HCT116 (cell line): ENCODE data around the gene SLC30A10. TPM values are rescaled to one million over a fixed set of nuclear protein-coding genes. Genes with fewer than 3 reads are reported as not detected.

Experiments used
- ATAC-seq: fragments of 200-7000 bp; cut with Tn5 transposase; 2 replicates; pipeline ENCODE4 v1.9.1; 2020; ENCODE audit warnings: mild to moderate bottlenecking, moderate library complexity
- BruUV-seq: library from RNA; stranded (reverse); fragments of 400-500 nt; replicated peaks from 2 replicates; lab custom pipeline; 2021; lab: Mats Ljungman, UMichigan
- CTCF ChIA-PET: fragments of 300-600 bp; sonication (Branson Sonifier 250); formaldehyde crosslinking; loops from one replicate; lab custom pipeline; 2021; ENCODE audit warnings: antibody characterized with exemption; lab: Charles Lee
- POLR2A ChIA-PET: fragments of 300-600, 350-600 bp; sonication (Branson Sonifier 250); formaldehyde crosslinking; loops from one replicate; lab custom pipeline; 2021; ENCODE audit warnings: antibody characterized with exemption; lab: Charles Lee
- RAD21 ChIA-PET, 2 experiments: fragments of 300-600 bp; sonication (Branson Sonifier 250); formaldehyde crosslinking; loops; one replicate each; lab custom pipeline; 2023; ENCODE audit warnings: low total read pairs in 2 of 2; ENCODE audit not compliant: uncharacterized antibody in 2 of 2, unreplicated experiment in 2 of 2, low non-redundant PET in 1 of 2; lab: Charles Lee
- DNase-seq: peaks from one replicate; pipeline ENCODE4 v3.0.0-alpha.2; 2010; ENCODE audit warnings: low read depth, low spot score
- H2AFZ ChIP-seq: fragments of 200-600 bp; shearing (Covaris generic), sonication (generic); 2 replicates; pipeline ENCODE4 v1.6.1; 2017; ENCODE audit warnings: low read depth, mixed run types, mixed read lengths, antibody characterized with exemption, low read length; ENCODE audit not compliant: poor library complexity, severe bottlenecking
- H3K27ac ChIP-seq: 2 replicates; pipeline ENCODE4 v1.5.1; 2012; ENCODE audit warnings: low read depth, low read length
- H3K27me3 ChIP-seq: fragments of 200-600 bp; sonication (generic); 2 replicates; pipeline ENCODE4 v1.6.1; 2016; ENCODE audit warnings: mixed run types, low read length, mixed read lengths; ENCODE audit not compliant: insufficient read depth
- H3K36me3 ChIP-seq, 2 experiments: fragments of 200-500 bp in 1 of 2; fragments of 200-600 bp in 1 of 2; sonication (Bioruptor generic) in 1 of 2; sonication (generic) in 1 of 2; 2 replicates each; pipeline versions ENCODE4 v1.5.1 to v1.6.1; 2014 to 2016; ENCODE audit warnings: low read length in 2 of 2, inconsistent platforms in 1 of 2, mixed read lengths in 1 of 2, mixed run types in 1 of 2; ENCODE audit not compliant: insufficient read depth in 2 of 2, control insufficient read depth in 1 of 2
- H3K4me1 ChIP-seq, 2 experiments: fragments of 200-600 bp in 1 of 2; sonication (generic) in 1 of 2; 2 replicates each; pipeline versions ENCODE4 v1.5.1 to v1.6.1; 2012 to 2017; ENCODE audit warnings: low read length in 2 of 2, inconsistent platforms in 1 of 2, mild to moderate bottlenecking in 1 of 2, mixed read lengths in 1 of 2, mixed run types in 1 of 2, moderate library complexity in 1 of 2; ENCODE audit not compliant: insufficient read depth in 2 of 2, control insufficient read depth in 1 of 2
- H3K4me2 ChIP-seq: fragments of 200-600 bp; sonication (generic); 2 replicates; pipeline ENCODE4 v1.6.1; 2017; ENCODE audit warnings: mixed run types, low read length, mixed read lengths
- H3K4me3 ChIP-seq, 2 experiments: fragments of 200-600 bp in 1 of 2; sonication (generic) in 1 of 2; replicated peaks in 1 of 2; 2 replicates each; pipeline ENCODE4 v1.5.1; 2011 to 2016; ENCODE audit warnings: low read length in 2 of 2, control low read depth in 1 of 2, low read depth in 1 of 2, mild to moderate bottlenecking in 1 of 2, mixed read lengths in 1 of 2, mixed run types in 1 of 2
- H3K79me2 ChIP-seq: fragments of 200-600 bp; sonication (generic); 2 replicates; pipeline ENCODE4 v1.6.1; 2017; ENCODE audit warnings: mild to moderate bottlenecking, mixed run types, low read length, moderate library complexity, mixed read lengths; ENCODE audit not compliant: insufficient read depth
- H3K9ac ChIP-seq: fragments of 200-600 bp; sonication (generic); 2 replicates; pipeline ENCODE4 v1.6.1; 2016; ENCODE audit warnings: low read length, mixed read lengths
- H3K9me2 ChIP-seq: fragments of 200-600 bp; sonication (generic), shearing (Covaris generic); 2 replicates; pipeline ENCODE4 v1.6.1; 2017; ENCODE audit warnings: mixed run types, mild to moderate bottlenecking, moderate library complexity; ENCODE audit not compliant: insufficient read depth
- H3K9me3 ChIP-seq, 2 experiments: fragments of 200-500 bp in 1 of 2; fragments of 200-600 bp in 1 of 2; sonication (Bioruptor generic) in 1 of 2; sonication (generic) in 1 of 2; 2 replicates each; pipeline ENCODE4 v1.6.1; 2014 to 2017; ENCODE audit warnings: low read length in 2 of 2, mixed read lengths in 2 of 2, inconsistent platforms in 1 of 2, low read depth in 1 of 2, mild to moderate bottlenecking in 1 of 2, mixed run types in 1 of 2, moderate library complexity in 1 of 2; ENCODE audit not compliant: control insufficient read depth in 1 of 2, insufficient read depth in 1 of 2
- H4K20me1 ChIP-seq: fragments of 200-600 bp; sonication (generic), shearing (Covaris generic); 2 replicates; pipeline ENCODE4 v1.6.1; 2017; ENCODE audit warnings: mixed run types, mild to moderate bottlenecking, moderate library complexity; ENCODE audit not compliant: insufficient read depth
- ATF3 ChIP-seq: IDR thresholded peaks from 2 replicates; pipeline ENCODE4 v1.6.1; 2012
- CBX3 ChIP-seq: IDR thresholded peaks from 2 replicates; pipeline ENCODE4 v1.6.1; 2012; ENCODE audit warnings: low read depth
- ELF1 ChIP-seq: IDR thresholded peaks from 2 replicates; pipeline ENCODE4 v1.6.1; 2012; ENCODE audit warnings: low read depth, borderline replicate concordance
- EZH2 ChIP-seq: fragments of 200-600 bp; sonication (generic); IDR thresholded peaks from 2 replicates; pipeline ENCODE4 v1.6.1; 2017; ENCODE audit warnings: antibody characterized with exemption, mixed run types
- FOSL1 ChIP-seq: IDR thresholded peaks from 2 replicates; pipeline ENCODE4 v1.6.1; 2012; ENCODE audit warnings: low read depth
- JUND ChIP-seq: IDR thresholded peaks from 2 replicates; pipeline ENCODE4 v1.6.1; 2012
- POLR2A ChIP-seq: IDR thresholded peaks from 2 replicates; pipeline ENCODE4 v1.7.0; 2011; ENCODE audit warnings: borderline replicate concordance; ENCODE audit not compliant: insufficient read depth, insufficient read length; ENCODE audit errors: extremely low read depth
- POLR2AphosphoS5 ChIP-seq: IDR thresholded peaks from 2 replicates; pipeline ENCODE4 v1.6.1; 2011; ENCODE audit warnings: mild to moderate bottlenecking, low read depth, low read length, moderate library complexity
- RAD21 ChIP-seq: IDR thresholded peaks from 2 replicates; pipeline ENCODE4 v1.6.1; 2012; ENCODE audit warnings: low read depth, mild to moderate bottlenecking
- REST ChIP-seq: IDR thresholded peaks from 2 replicates; pipeline ENCODE4 v1.6.1; 2012; ENCODE audit warnings: low read depth
- SIN3A ChIP-seq: IDR thresholded peaks from 2 replicates; pipeline ENCODE4 v1.6.1; 2012; ENCODE audit warnings: low read depth
- SRF ChIP-seq: IDR thresholded peaks from 2 replicates; pipeline ENCODE4 v1.6.1; 2012; ENCODE audit warnings: low read depth
- TCF7L2 ChIP-seq: IDR thresholded peaks from 2 replicates; pipeline ENCODE4 v1.7.0; 2011; ENCODE audit warnings: borderline replicate concordance, inconsistent platforms; ENCODE audit not compliant: insufficient read depth, insufficient read length; ENCODE audit errors: extremely low read depth
- YY1 ChIP-seq: IDR thresholded peaks from 2 replicates; pipeline ENCODE4 v1.6.1; 2011; ENCODE audit warnings: low read length, low read depth, moderate library complexity, mild to moderate bottlenecking; ENCODE audit not compliant: insufficient replicate concordance; ENCODE audit errors: extremely low read depth
- intact Hi-C: fragments of 100-400 bp; cut with micrococcal nuclease; formaldehyde crosslinking; loops from 2 replicates; pipeline ENCODE4 v1.10.0; 2022
- total RNA-seq: library from RNA; stranded (reverse); gene quantifications from one replicate; pipeline ENCODE4 v1.2.1, GENCODE V29; 2021; ENCODE audit not compliant: unreplicated experiment
- TF ChIP-seq, protein P1 (sequence below): IDR thresholded peaks from 2 replicates; pipeline ENCODE4 v1.6.1; 2012
- TF ChIP-seq, protein P2 (sequence below), 3 experiments: fragments of 200-600 bp in 1 of 3; sonication (generic) in 1 of 3; IDR thresholded peaks in 2 of 3; conservative IDR thresholded peaks in 1 of 3; 2 replicates each; pipeline ENCODE4 v1.5.1; 2012 to 2017; ENCODE audit warnings: low read depth in 2 of 3, low read length in 2 of 3, antibody characterized with exemption in 1 of 3, borderline replicate concordance in 1 of 3, control low read depth in 1 of 3, mild to moderate bottlenecking in 1 of 3, mixed read lengths in 1 of 3, mixed run types in 1 of 3, moderate library complexity in 1 of 3; ENCODE audit not compliant: insufficient read depth in 1 of 3

SLC30A10 gene
- total RNA-seq, 1 experiment from 2014 or later: 0.15 TPM

- H3K9me3 ChIP-seq: no peaks in the 10 kb centered on the region
- intact Hi-C loops: no loop called here
- H4K20me1 ChIP-seq: no peaks in the 10 kb centered on the region
- H3K9ac ChIP-seq: no peak overlapping the region
- ATAC-seq (no peak), DNase-seq (no peak)
- H3K4me1 ChIP-seq: no peaks in the 10 kb centered on the region
- no peaks in the 10 kb centered on the region for H3K79me2 ChIP-seq
- 0 out of 2 replicates have a peak, but pooled peaks cover 4% of the 10 kb centered on the region for H3K27me3 ChIP-seq
- H3K9me2 ChIP-seq: no peaks in the 10 kb centered on the region
- RAD21 ChIA-PET: no interaction called here
- no peaks in the 10 kb centered on the region for H3K36me3 ChIP-seq
- no peak for TF ChIP-seq ATF3
- no peak for TF ChIP-seq ELF1
- no peak for TF ChIP-seq EZH2
- no peak for TF ChIP-seq CBX3
- TF ChIP-seq POLR2A: no peak
- BruUV-seq: no TSS peak
- CTCF ChIA-PET: no interaction called here
- no peak overlapping the region for H2AFZ ChIP-seq
- H3K4me3 ChIP-seq: no peak overlapping the region
- POLR2A ChIA-PET: no interaction called here
- no peak overlapping the region for H3K27ac ChIP-seq
- H3K4me2 ChIP-seq: no peak overlapping the region
Measured at GRCh38 chr1:219940707-219941106, 12.3 kb upstream of the SLC30A10 start.

DNA sequence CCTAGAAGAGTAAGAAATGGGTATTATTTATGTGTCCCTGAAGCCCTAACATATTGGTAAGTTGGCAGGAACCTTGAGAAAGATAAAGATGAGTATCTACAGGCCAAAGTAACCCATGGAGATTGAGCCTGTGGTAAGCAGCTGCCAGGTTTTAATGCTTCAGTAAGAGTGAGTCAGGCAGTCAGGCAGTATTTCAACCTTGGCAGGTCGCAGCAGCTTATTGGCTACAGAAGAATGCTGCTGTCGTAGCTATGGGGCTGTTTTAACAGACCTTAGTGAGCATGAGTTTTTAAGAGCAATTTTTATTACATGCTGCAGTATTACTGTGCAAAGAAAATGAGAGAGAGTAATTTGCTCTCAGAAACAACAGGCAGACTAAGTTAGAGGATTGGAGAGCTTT is 10.3 kb upstream of the SLC30A10 start:
- Histone ChIP-seq H3K79me2 (no peaks in the 10 kb centered on the region), H3K9me2 (no peaks in the 10 kb centered on the region), H3K4me1 (peaks cover 0 to 1% of the 10 kb centered on the region in 2 experiments; a peak in 1 of 4 replicates), H2AFZ (no peak overlapping the region), H3K4me3 (no peak overlapping the region), H3K36me3 (no peaks in the 10 kb centered on the region), H3K27me3 (0 out of 2 replicates have a peak, but pooled peaks cover 4% of the 10 kb centered on the region), H4K20me1 (no peaks in the 10 kb centered on the region), H3K27ac (no peak overlapping the region), H3K9me3 (no peaks in the 10 kb centered on the region), H3K4me2 (no peak overlapping the region), H3K9ac (no peak overlapping the region)
- ChIA-PET CTCF (no interaction called here), POLR2A (no interaction called here), RAD21 (no interaction called here)
- no peak for DNase-seq
- no peak; the same call in 1 of the 2 replicates for ATAC-seq
- BruUV-seq: no TSS peak
- intact Hi-C loops: no loop called here
- TF ChIP-seq, protein P1, sequence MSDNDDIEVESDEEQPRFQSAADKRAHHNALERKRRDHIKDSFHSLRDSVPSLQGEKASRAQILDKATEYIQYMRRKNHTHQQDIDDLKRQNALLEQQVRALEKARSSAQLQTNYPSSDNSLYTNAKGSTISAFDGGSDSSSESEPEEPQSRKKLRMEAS: no peak
- TF ChIP-seq JUND: no peak
- TF ChIP-seq CBX3: no peak
- TF ChIP-seq SIN3A: no peak
- TF ChIP-seq ELF1: no peak
- no peak for TF ChIP-seq POLR2AphosphoS5
- TF ChIP-seq POLR2A: no peak
- no peak for TF ChIP-seq REST
- TF ChIP-seq TCF7L2: no peak
- no peak for TF ChIP-seq SRF
- TF ChIP-seq RAD21: no peak
- TF ChIP-seq, protein P2, sequence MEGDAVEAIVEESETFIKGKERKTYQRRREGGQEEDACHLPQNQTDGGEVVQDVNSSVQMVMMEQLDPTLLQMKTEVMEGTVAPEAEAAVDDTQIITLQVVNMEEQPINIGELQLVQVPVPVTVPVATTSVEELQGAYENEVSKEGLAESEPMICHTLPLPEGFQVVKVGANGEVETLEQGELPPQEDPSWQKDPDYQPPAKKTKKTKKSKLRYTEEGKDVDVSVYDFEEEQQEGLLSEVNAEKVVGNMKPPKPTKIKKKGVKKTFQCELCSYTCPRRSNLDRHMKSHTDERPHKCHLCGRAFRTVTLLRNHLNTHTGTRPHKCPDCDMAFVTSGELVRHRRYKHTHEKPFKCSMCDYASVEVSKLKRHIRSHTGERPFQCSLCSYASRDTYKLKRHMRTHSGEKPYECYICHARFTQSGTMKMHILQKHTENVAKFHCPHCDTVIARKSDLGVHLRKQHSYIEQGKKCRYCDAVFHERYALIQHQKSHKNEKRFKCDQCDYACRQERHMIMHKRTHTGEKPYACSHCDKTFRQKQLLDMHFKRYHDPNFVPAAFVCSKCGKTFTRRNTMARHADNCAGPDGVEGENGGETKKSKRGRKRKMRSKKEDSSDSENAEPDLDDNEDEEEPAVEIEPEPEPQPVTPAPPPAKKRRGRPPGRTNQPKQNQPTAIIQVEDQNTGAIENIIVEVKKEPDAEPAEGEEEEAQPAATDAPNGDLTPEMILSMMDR (IDR thresholded peaks at IDR 0.05 in 2 of 3, conservative IDR thresholded peaks at IDR 0.05 in 1 of 3; ENCODE audit: borderline replicate concordance in 1 of 3, insufficient read depth in 1 of 3, low read depth in 2 of 3, low read length in 2 of 3): no peak
- no peak for TF ChIP-seq YY1
- TF ChIP-seq FOSL1: no peak
